Gastroesophageal sphincter (tissue), 4 donors: ENCODE results near the gene HAT1. TPM values are rescaled to one million over a fixed set of nuclear protein-coding genes. Genes with fewer than 3 reads are reported as not detected.

Source experiments
- ATAC-seq: fragments of 150-250 bp; one replicate; pipeline ENCODE4 v1.9.1; 2016; ENCODE audit warnings: mild to moderate bottlenecking, moderate library complexity
- H3K27ac ChIP-seq, 4 donors: fragments of 200-600 bp; sonication (generic) in 3 of 4; 1 replicate in 3 of 4; 2 replicates in 1 of 4; pipeline ENCODE4 v1.5.1; 2016 to 2019
- H3K27me3 ChIP-seq: fragments of 200-600 bp; sonication (generic); one replicate; pipeline ENCODE4 v1.5.1; 2019
- H3K36me3 ChIP-seq, 2 donors: fragments of 200-600 bp; sonication (generic); one replicate each; pipeline ENCODE4 v1.5.1; 2019; ENCODE audit warnings: control low read depth in 1 of 2
- H3K4me1 ChIP-seq, 3 donors: fragments of 200-600 bp; sonication (generic); 1 replicate in 2 of 3; 2 replicates in 1 of 3; pipeline ENCODE4 v1.5.1; 2016 to 2019; ENCODE audit warnings: control low read depth in 2 of 3
- H3K4me3 ChIP-seq, 2 donors: fragments of 200-600 bp; sonication (generic); one replicate each; pipeline ENCODE4 v1.5.1; 2019; ENCODE audit warnings: mild to moderate bottlenecking in 1 of 2, moderate library complexity in 1 of 2
- H3K9me3 ChIP-seq, 3 donors: fragments of 200-600 bp; sonication (generic); one replicate each; pipeline ENCODE4 v1.5.1; 2017 to 2019; ENCODE audit warnings: control low read depth in 2 of 3
- CTCF ChIP-seq, 4 experiments: fragments of 200-600 bp in 2 of 4; fragments of 450-650 bp in 2 of 4; sonication (generic) in 1 of 4; IDR thresholded peaks; one replicate each; pipeline ENCODE4 v1.5.1; 2017 to 2019; ENCODE audit warnings: antibody characterized with exemption in 4 of 4, mild to moderate bottlenecking in 2 of 4, moderate library complexity in 2 of 4
- EP300 ChIP-seq: sonication (generic); formaldehyde crosslinking; IDR thresholded peaks from one replicate; pipeline ENCODE4 v1.6.1; 2017; ENCODE audit warnings: antibody characterized with exemption, mild to moderate bottlenecking
- POLR2A ChIP-seq, 2 donors: fragments of 450-650 bp; IDR thresholded peaks; one replicate each; pipeline ENCODE4 v1.6.1; 2017; ENCODE audit warnings: antibody characterized with exemption in 2 of 2, mild to moderate bottlenecking in 2 of 2, moderate library complexity in 1 of 2
- POLR2AphosphoS5 ChIP-seq: sonication (generic); formaldehyde crosslinking; IDR thresholded peaks from one replicate; pipeline ENCODE4 v1.6.1; 2017; ENCODE audit warnings: antibody characterized with exemption
- WGBS, 2 donors: methylation state at CpG; one replicate each; pipeline ENCODE4 v1.1.5; 2018; ENCODE audit warnings: low coverage in 1 of 2; 5-methylcytosine and 5-hydroxymethylcytosine counted together
- total RNA-seq, 4 donors: library from RNA; depleted of rRNA; stranded (reverse); fragments of >200 nt; gene quantifications; one replicate each; pipeline ENCODE4 v1.1.0, GENCODE V29; 2016

HAT1 gene
- total RNA-seq, 4 donors from 2014 or later: 25.2 to 34.2 (median 31.3) TPM

- ATAC-seq: no peak
- H3K27ac ChIP-seq: no peak overlapping the region
- H3K9me3 ChIP-seq: no peaks in the 10 kb centered on the region
- no peaks in the 10 kb centered on the region for H3K27me3 ChIP-seq
- H3K4me3 ChIP-seq: no peak overlapping the region
- WGBS, 2 donors: 90% methylated on average over 2 to 3 of the region's 3 CpGs
- H3K36me3 ChIP-seq: peaks cover 0 to 15% of the 10 kb centered on the region in 2 donors
- H3K4me1 ChIP-seq: peaks cover 0 to 40% (median 3%) of the 10 kb centered on the region in 3 donors
- TF ChIP-seq EP300 (no peak), POLR2AphosphoS5 (no peak), CTCF (IDR thresholded peaks at IDR 0.05) (no peak)
Measured at GRCh38 chr2:171960570-171960969, 38.3 kb downstream of the HAT1 start.

- H3K4me3 ChIP-seq: no peak overlapping the region
- no peaks in the 10 kb centered on the region for H3K27me3 ChIP-seq
- peaks cover 0 to 31% (median 3%) of the 10 kb centered on the region in 3 donors for H3K4me1 ChIP-seq
- no peak for ATAC-seq
- peaks cover 0 to 31% of the 10 kb centered on the region in 2 donors for H3K36me3 ChIP-seq
- 94 to 100% methylated on average over 2 of the region's 2 CpGs for WGBS, 2 donors
- no peak for TF ChIP-seq POLR2AphosphoS5
- no peak for TF ChIP-seq EP300
- TF ChIP-seq POLR2A (IDR thresholded peaks at IDR 0.05): no peak
- no peak for TF ChIP-seq CTCF (IDR thresholded peaks at IDR 0.05)
- H3K27ac ChIP-seq: no peak overlapping the region
- H3K9me3 ChIP-seq: no peaks in the 10 kb centered on the region
Measured at GRCh38 chr2:171963198-171963597, 40.9 kb downstream of the HAT1 start.

GRCh38 chr2:171964308-171964707, 42.0 kb downstream of the HAT1 start:
- ATAC-seq: no peak
- H3K36me3 ChIP-seq: peaks cover 0 to 39% of the 10 kb centered on the region in 2 donors
- no peak overlapping the region for H3K27ac ChIP-seq
- no peak overlapping the region for H3K4me3 ChIP-seq
- TF ChIP-seq POLR2A (IDR thresholded peaks at IDR 0.05): no peak
- no peak for TF ChIP-seq CTCF (IDR thresholded peaks at IDR 0.05)
- TF ChIP-seq POLR2AphosphoS5: no peak
- TF ChIP-seq EP300: no peak
- WGBS, 2 donors: 84 to 93% methylated on average over 2 of the region's 2 CpGs
- H3K9me3 ChIP-seq: no peaks in the 10 kb centered on the region
- H3K27me3 ChIP-seq: no peaks in the 10 kb centered on the region
- H3K4me1 ChIP-seq: peaks cover 0 to 20% (median 0%) of the 10 kb centered on the region in 3 donors

- Histone ChIP-seq H3K9me3 (no peaks in the 10 kb centered on the region), H3K27me3 (no peaks in the 10 kb centered on the region), H3K4me1 (peaks cover 0 to 11% (median 0%) of the 10 kb centered on the region in 3 donors), H3K27ac (no peak overlapping the region), H3K36me3 (peaks cover 0 to 46% of the 10 kb centered on the region in 2 donors), H3K4me3 (no peak overlapping the region)
- no peak for ATAC-seq
- TF ChIP-seq EP300: no peak
- no peak for TF ChIP-seq POLR2AphosphoS5
- no peak for TF ChIP-seq CTCF (IDR thresholded peaks at IDR 0.05)
- no peak for TF ChIP-seq POLR2A (IDR thresholded peaks at IDR 0.05)
- 83 to 93% methylated on average over 2 to 3 of the region's 3 CpGs for WGBS, 2 donors
Measured at GRCh38 chr2:171965238-171965637, 43.0 kb downstream of the HAT1 start.

GRCh38 chr2:171965661-171966060, 43.4 kb downstream of the HAT1 start:
- Histone ChIP-seq H3K4me3 (no peak overlapping the region), H3K4me1 (peaks cover 0 to 7% (median 0%) of the 10 kb centered on the region in 3 donors), H3K27me3 (no peaks in the 10 kb centered on the region), H3K9me3 (no peaks in the 10 kb centered on the region), H3K27ac (no peak overlapping the region), H3K36me3 (peaks cover 0 to 48% of the 10 kb centered on the region in 2 donors)
- WGBS, 2 donors: 92 to 97% methylated on average over 3 of the region's 3 CpGs
- TF ChIP-seq POLR2AphosphoS5: no peak
- no peak for TF ChIP-seq POLR2A (IDR thresholded peaks at IDR 0.05)
- TF ChIP-seq CTCF (IDR thresholded peaks at IDR 0.05): no peak
- no peak for TF ChIP-seq EP300
- ATAC-seq: no peak
